ENCODE measurements around the gene IFNE.
"Not testable (repeated sequence)": the region's sequence is repeated elsewhere in the genome, so short reads cannot be mapped to it uniquely, and the experiment has no call there.

The IFNE gene

DNA sequence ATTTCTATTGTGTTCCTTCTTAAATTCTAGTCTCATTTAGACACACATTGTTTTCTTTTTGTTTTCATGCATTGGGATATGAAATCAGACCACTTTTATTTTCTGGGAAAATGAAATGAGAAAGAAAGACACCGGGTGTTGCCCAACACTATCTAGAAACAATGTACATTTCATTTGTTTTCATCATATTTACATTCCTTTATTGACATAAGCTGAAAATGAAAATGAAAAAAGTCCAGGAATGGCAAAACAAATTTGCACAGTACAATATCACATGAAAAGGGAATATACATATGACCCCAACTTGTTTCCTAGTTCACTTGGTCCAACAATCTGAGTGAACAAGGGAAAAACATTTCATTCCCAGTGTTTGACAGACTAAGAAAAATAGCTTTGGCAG lies 20.7 kb downstream of the IFNE start:
- ChIA-PET CTCF (interaction anchor here (0.7 to 8.0 kb wide), 9 partner anchors 27 to 783 kb away, joined by 3 to 77 read pairs (median 3); no protein-coding TSS in a partner anchor), POLR2A (no interaction called here)
- TF ChIP-seq, protein P1, sequence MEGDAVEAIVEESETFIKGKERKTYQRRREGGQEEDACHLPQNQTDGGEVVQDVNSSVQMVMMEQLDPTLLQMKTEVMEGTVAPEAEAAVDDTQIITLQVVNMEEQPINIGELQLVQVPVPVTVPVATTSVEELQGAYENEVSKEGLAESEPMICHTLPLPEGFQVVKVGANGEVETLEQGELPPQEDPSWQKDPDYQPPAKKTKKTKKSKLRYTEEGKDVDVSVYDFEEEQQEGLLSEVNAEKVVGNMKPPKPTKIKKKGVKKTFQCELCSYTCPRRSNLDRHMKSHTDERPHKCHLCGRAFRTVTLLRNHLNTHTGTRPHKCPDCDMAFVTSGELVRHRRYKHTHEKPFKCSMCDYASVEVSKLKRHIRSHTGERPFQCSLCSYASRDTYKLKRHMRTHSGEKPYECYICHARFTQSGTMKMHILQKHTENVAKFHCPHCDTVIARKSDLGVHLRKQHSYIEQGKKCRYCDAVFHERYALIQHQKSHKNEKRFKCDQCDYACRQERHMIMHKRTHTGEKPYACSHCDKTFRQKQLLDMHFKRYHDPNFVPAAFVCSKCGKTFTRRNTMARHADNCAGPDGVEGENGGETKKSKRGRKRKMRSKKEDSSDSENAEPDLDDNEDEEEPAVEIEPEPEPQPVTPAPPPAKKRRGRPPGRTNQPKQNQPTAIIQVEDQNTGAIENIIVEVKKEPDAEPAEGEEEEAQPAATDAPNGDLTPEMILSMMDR (IDR thresholded peaks at IDR 0.05; ENCODE audit: insufficient read depth, low read length, missing control alignments), result no peak
- DNase-seq (ENCODE audit: low read depth, low spot score), result no peak
- no peak overlapping the region for H3K4me3 ChIP-seq (ENCODE audit: low read depth, low read length)

DNA sequence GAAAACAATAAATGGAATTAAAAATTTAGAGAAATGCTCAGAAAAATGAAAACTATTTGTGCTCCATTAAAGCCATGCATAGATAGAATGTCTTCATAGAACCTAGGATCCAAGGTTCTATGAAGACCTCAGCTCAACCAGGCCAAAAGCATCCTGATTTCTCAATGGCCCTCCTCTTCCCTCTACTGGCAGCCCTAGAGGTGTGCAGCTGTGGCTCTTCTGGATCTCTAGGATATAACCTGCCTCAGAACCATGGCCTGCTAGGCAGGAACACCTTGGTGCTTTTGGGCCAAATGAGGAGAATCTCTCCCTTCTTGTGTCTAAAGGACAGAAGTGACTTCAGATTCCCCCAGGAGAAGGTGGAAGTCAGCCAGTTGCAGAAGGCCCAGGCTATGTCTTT lies 26.8 kb downstream of the IFNE start:
- ChIA-PET CTCF (interaction anchor here (0.7 to 4.5 kb wide), 19 partner anchors 9 to 353 kb away, joined by 3 to 42 read pairs (median 4); partner anchors contain the start of genes IFNA1 and IFNA8), POLR2A (no interaction called here)
- TF ChIP-seq, protein P1 (IDR thresholded peaks at IDR 0.05; ENCODE audit: insufficient read depth, low read length, missing control alignments), result peak; percentile 66
- no peak overlapping the region for H3K4me3 ChIP-seq (ENCODE audit: low read depth, low read length)
- DNase-seq (ENCODE audit: low read depth, low spot score), result no peak

DNA sequence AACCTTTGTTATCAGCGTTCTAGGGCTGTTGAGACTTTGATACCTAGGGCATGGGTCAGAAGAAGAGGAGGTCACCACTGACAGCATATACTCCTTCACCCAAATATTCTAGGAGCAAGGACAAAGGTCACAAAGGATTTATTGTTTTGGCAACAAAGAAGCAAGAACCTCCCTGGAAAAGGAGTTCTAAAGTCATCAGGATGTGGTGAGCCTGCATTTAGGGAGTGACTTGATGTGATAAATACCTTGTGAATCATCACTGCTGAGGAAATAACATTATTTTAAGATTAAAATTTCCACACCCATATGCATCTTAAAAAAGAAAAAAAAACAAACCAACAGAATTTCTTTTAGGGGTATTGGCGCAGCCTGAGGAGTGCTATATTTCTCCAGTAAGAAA lies 28.0 kb downstream of the IFNE start:
- DNase-seq (ENCODE audit: low read depth, low spot score), result no peak
- TF ChIP-seq, protein P1 (IDR thresholded peaks at IDR 0.05; ENCODE audit: insufficient read depth, low read length, missing control alignments), result no peak
- POLR2A ChIA-PET, result no interaction called here
- CTCF ChIA-PET, result interaction anchor here (1.0 to 4.5 kb wide), 10 partner anchors 9 to 343 kb away, joined by 3 to 42 read pairs (median 9); no protein-coding TSS in a partner anchor
- H3K4me3 ChIP-seq (ENCODE audit: low read depth, low read length), result no peak overlapping the region

DNA sequence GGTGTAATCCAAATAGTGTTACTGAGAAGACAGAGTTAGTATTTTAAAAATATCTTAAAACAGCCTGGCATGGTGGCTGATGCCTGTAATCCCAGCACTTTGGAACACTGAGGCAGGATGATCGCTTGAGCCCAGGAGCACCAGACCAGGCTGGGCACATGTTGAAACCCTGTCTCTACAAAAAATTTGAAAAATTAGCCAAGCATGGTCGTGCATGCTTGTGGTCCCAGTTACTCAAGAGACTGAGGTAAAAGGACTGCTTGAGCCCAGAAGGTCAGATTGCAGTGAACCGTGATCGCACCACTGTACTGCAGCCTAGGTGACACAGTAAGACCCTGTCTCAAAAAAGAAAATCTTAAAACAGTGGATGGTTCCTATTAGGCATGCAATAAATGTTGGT lies 29.4 kb downstream of the IFNE start:
- ChIA-PET CTCF (interaction anchor here (1.9 to 4.5 kb wide), 4 partner anchors 13 to 134 kb away, joined by 7 to 42 read pairs (median 26); no protein-coding TSS in a partner anchor), POLR2A (no interaction called here)
- TF ChIP-seq, protein P1 (IDR thresholded peaks at IDR 0.05; ENCODE audit: insufficient read depth, low read length, missing control alignments), result no peak
- no peak overlapping the region for H3K4me3 ChIP-seq (ENCODE audit: low read depth, low read length)
- DNase-seq (ENCODE audit: low read depth, low spot score), result no peak

DNA sequence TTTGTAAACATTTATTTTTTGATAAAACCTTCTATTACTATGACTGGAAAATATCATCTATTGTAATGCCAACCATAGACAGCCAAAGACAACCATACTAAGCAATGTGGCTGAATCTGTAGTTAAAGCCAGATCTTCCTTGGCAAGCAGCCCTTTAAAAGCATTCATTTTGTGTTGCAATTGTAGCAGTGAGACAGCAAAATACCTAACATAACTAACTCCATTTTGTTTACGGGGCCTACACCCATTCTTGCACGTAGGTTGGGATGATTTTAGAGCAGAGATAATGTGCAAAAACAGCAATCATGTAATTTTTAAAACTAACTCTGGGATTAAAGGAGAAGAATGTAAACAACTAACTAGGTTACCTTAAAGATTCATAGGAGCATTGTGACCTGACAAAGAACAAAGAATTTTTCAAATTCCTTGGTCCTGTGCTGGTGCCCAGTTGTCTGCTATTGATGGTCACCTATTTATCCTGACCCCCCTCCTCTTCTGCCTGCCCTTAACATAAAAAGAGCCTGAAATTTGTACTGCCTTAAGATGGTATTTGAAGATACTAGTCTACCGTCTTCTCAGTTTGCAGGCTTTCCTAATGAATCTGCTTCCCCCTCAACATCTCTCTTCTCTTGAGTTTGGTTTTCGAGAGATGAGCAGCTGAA lies 31.2 kb downstream of the IFNE start:
- no peak overlapping the region for H3K4me3 ChIP-seq (ENCODE audit: low read depth, low read length)
- POLR2A ChIA-PET, result no interaction called here
- DNase-seq (ENCODE audit: low read depth, low spot score), result no peak
- TF ChIP-seq, protein P1 (IDR thresholded peaks at IDR 0.05; ENCODE audit: insufficient read depth, low read length, missing control alignments), result no peak
- CTCF ChIA-PET, result interaction anchor here (1.8 kb wide), 1 partner anchor 16 kb away, joined by 8 read pairs; no protein-coding TSS in a partner anchor

DNA sequence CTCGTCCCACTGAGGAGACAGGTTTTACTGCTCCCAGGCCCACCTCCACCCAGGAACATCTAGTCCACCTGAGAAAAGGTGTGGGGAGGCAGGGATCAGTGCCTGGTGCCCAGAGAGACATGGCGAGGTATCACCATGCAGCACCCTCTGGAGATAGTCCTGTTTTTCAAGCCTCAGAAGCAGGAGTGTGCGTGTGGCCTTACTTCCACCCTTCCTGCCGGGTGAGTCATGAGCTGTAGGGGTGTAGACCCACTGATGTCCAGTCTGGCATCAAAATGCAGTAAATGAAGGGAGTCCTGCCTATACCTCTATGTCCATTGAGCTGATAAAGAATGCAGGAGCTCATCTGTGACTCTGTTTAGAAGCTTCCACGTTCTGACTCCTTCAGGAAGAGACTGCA lies 32.8 kb downstream of the IFNE start:
- H3K4me3 ChIP-seq (ENCODE audit: low read depth, low read length); POLR2A ChIA-PET; DNase-seq (ENCODE audit: low read depth, low spot score): not testable (repeated sequence)
- CTCF ChIA-PET, result interaction anchor here (1.0 to 1.8 kb wide), 2 partner anchors 15 to 17 kb away, joined by 3 to 8 read pairs; no protein-coding TSS in a partner anchor

All from AG04449 (cell line).